ENCODE data around the gene SORCS1.

SORCS1 gene

GRCh38 chr10:106991091-106991490 lies 173.4 kb downstream of the SORCS1 start:
- DNase-seq (ENCODE audit: low read depth) = no peak

GRCh38 chr10:106987362-106987761 lies 177.1 kb downstream of the SORCS1 start:
- DNase-seq (ENCODE audit: low read depth) = no peak

- DNase-seq (ENCODE audit: low read depth) = no peak
Measured at GRCh38 chr10:106982268-106982667, 182.2 kb downstream of the SORCS1 start.

DNA sequence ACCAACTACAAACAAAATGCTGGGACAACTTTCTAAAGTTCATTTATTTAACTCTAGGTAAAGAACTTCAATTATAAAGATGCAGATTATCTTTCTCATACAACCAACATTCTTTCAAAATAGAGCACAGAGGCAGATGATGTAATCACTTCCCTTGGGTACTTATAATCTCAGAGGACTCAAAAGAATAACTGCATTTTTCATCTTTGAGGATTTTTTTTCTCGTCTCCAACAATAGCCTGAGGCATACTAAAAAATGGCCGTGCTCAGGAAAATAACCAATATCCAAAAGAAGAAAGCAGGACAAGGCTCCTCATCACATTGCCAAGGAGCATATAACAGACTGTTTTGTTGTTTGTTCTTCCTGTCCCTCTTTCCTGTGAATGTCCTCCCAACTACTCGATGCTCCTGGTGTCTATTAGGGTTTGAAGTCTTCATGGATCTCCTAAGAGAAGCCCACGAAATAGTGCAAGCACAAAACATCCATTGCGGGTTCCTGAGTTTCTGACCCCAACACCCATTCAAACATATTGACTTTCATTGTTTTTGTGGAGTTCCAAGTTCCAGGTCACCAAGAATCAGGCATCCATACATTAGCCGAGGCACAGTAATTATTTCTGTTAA lies 182.9 kb downstream of the SORCS1 start:
- DNase-seq (ENCODE audit: low read depth) = no peak

- DNase-seq (ENCODE audit: low read depth) = no peak
Measured at GRCh38 chr10:106980495-106981451, 183.7 kb downstream of the SORCS1 start.

DNA sequence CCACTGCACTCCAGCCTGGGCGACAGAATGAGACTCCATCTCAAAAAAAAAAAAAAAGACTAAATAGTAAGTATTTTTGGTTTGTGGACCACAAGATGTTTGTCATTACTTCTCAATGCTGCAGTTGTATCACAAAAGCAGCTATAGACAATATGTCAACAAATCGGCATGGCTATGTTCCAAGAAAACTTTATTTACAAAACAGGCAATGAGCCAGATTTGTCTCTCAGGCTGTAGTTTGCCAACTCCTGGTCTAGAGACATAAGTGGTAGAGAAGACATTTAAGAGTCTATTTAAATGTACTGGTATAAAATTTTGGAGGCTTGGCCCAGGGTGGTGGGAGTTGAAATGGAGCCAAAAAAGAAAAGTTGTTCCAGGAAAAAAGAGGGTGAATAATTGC lies 185.8 kb downstream of the SORCS1 start:
- no peak for DNase-seq (ENCODE audit: low read depth)

- DNase-seq (ENCODE audit: low read depth) = no peak
Measured at GRCh38 chr10:106973716-106974115, 190.8 kb downstream of the SORCS1 start.

DNA sequence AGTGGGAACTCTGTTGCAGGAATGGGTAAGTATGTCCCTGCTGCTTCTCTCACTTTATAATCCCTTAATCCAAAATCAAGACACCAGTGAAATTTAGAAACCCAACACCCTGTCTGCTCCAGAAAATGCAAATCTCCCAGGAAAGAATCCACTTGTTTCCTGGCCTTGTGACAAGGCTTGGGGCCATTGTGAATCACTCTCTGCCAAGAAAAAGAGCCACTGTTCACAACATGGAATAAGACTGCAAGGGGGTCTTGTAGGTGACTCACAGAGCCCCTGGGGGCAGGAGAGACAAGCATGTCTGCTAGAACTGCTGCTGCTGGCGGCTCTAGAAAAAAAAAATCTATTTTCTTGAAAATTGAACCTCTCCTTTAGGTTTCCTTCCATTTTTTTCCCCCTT lies 191.2 kb downstream of the SORCS1 start:
- no peak for DNase-seq (ENCODE audit: low read depth)

DNA sequence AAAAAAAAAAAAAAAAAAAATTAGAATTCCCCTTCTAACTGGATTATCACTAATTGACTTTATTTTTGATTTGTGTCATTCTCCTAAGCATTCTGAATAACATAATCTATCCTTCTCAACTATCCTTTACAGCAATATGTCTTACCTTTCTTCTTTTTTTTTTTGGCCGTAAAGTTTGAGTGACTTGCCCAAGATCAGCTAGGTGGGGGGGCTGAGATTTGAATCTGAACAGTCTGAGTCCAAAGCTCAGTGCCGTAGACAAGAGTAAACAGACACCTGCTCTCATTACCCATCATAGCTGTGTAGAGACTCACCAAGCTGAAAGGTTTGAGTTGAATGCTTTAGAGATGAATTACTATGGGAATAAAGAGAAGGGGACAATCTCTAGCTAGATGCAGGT lies 192.1 kb downstream of the SORCS1 start:
- DNase-seq (ENCODE audit: low read depth) = no peak

DNA sequence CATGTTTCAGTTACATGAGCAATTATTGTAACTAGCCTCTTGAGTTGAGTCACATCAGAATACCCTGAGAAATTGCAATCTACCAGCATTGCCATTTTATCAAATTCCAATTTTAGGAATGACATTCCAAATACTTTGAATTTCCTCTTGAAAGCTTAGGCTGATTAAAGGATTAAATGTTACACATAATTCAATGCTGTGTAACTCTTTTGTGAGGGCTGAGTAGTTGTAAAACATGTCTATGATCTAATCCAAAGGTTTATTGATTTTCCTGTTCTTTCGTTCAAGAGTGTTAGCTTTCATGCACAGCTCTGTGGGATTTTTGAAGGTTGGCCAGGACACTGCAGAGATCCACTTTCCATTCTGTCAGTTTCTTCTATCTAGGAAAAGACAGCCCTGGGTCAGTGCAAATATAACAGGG lies 193.1 kb downstream of the SORCS1 start:
- DNase-seq (ENCODE audit: low read depth) = no peak

GRCh38 chr10:106967452-106967851 lies 197.1 kb downstream of the SORCS1 start:
- DNase-seq (ENCODE audit: low read depth) = no peak

- no peak for DNase-seq (ENCODE audit: low read depth)
Measured at GRCh38 chr10:106960812-106961211, 203.7 kb downstream of the SORCS1 start.

- DNase-seq (ENCODE audit: low read depth) = no peak
Measured at GRCh38 chr10:106959521-106959920, 205.0 kb downstream of the SORCS1 start.

DNA sequence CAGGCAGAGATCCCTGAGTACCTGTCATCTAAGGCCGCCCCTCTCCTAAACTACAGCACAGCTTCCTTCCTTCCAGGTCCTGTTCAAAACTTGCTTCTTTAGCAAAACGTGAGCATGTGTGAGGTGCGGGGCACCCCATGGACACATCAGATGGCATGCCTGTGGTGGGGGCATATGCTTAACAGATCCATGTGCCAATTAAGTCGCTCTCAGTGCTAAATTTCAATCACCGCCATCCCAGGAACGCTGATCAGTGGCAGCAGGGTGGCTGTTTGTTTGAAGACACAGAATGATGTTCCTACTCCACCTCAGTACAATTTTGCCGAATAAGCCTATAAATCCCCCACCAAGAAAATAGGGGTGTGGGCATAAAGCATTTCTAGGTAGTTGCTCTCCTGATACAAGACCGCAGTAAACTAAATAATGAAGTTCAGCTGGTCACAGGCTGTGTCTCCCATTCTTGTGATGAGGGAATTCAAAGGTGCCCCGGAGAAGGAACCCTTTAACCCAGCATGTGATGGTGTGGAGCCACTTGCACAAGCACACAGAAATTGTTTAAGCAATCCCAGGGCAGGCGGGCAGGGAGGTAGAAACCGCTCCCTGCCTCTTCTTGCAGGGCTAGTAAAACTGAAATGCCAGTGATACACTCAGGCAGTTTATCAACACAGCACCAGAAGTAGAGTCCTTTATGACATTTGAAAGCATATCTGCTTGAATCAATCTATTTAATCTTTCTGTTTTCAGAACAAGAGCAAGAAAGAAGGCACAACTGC lies 205.7 kb downstream of the SORCS1 start:
- DNase-seq (ENCODE audit: low read depth) = no peak

DNA sequence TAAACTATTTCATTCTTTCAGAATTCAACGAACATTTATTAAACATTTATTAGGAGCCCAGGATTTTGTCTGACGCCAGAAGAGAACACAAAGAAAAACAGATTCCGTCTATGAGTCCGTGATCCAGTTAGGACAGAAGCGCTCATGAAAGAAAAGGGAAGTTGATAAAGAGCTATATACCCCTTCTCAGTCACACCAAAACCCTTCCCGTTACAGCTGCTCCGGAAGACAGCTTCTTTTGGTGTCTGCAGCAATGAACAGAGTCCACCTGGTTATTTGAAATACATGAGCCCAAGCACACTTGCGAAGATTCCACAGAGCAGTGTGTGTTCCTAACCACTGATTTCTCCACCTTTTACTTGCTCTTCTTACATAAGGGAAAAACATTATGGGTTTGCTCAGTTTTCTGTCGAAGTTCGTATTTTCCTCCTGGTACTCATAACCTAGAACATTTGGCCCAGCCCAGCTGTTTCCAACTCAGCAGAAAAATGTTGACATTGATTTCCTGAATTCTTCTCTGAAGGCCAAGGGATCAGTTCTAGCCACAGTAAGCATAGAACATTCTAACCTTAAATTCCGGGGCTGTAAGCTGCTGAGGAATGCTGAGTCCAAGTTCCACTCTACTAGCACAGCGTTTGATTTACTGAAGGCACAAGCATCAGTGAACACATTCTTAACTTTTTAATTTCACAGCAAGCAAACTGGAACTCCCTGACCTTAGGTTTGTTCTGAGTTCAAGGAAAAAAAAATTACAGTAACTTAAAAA lies 206.5 kb downstream of the SORCS1 start:
- no peak for DNase-seq (ENCODE audit: low read depth)

DNA sequence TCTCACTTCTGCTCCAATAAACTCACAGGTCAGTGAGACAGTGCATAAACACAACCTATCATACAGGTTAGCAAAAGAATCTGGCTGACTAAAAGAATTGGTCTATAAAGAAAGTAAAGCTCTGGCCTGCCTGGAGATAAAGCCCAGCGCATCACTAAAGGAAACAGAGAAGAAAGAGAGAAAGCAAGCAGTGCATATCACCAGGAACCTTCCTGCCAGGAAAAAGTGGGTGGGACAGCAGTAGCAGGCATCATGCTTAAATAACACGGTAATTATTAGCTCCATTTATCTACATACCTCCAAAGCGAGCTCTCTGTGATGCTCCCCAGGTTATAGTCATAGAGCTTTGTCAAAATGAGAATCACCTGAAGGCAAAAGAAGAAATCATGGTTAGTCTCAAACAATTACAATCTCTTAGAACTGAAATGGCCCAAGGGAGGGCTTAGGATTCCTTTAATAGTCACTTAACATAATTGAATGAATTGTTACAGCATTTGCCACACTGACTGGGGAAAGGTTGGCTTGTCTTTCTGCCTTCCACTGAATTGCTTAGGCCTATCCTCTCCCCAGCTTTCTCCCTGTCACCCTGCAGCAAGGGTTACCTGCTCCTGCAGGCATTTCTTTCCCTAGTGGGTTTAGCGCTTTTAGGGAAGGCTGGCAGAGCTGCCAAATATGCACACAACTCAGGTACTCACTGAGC lies 208.1 kb downstream of the SORCS1 start:
- no peak for DNase-seq (ENCODE audit: low read depth)

DNA sequence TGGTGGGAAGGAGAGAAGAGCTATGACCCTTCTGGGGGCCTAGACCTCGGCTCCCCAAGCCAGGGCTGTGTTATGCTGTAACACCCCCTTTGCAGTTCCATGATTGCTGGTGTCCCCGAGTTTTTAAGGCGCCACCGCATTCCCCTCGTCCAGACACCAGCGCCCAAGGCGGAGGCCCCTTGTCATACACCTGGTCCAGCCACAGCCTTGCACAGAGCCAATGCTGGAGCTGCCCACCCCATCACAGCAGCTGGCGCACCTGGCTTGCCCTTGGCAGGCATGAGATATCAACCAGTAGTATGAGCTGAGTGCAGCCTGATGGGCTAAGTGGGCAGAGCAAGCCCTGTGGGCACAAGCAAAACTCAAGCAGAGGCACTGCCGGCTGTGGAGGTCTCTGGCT lies 209.4 kb downstream of the SORCS1 start:
- DNase-seq (ENCODE audit: low read depth) = no peak

GRCh38 chr10:106952033-106952432 lies 212.5 kb downstream of the SORCS1 start:
- DNase-seq (ENCODE audit: low read depth) = no peak

- no peak for DNase-seq (ENCODE audit: low read depth)
Measured at GRCh38 chr10:106949680-106950478, 214.6 kb downstream of the SORCS1 start.

DNA sequence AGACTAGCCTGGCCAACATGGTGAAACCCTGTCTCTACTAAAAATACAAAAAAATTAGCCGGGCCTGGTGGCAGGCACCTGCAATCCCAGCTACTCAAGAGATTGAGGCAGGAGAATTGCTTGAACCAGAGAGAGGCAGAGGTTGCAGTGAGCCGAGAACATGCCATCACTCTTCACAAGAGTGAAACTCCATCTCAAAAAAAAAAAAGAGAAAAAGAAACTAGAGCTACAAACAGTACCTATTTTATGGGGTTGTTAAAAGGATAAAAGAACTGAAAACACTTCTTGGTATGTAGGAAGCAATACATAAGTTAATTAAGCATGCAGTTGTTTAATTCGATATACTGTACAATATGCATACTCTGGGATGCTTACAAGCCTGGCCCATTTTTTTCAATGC lies 216.9 kb downstream of the SORCS1 start:
- DNase-seq (ENCODE audit: low read depth) = no peak
